Measurements from ENCODE around the gene KCNJ3.

DNA sequence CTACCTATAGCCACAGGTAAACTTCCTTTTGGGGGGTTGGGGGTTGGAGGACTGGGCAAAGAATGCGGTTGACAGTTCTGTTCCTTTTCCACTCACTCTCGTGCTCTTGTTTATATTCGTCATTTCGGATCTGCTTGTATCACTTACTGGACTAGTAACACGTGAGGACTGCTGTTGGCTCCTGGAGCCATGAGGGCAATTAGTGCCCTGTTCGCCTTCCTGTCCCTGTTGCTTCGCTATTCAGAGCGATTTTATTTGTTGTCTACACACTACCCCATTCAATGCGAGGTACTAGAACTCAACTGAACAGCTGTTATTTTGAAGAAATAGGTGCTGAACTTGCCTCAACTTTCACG is 1.1 kb downstream of the KCNJ3 start:
- no peak for TF ChIP-seq CTCF (IDR thresholded peaks at IDR 0.05)
- TF ChIP-seq POLR2A (IDR thresholded peaks at IDR 0.05) = no peak
